Endothelial cell of umbilical vein (primary cell): ENCODE measurements around the gene BTNL9. TPM values are rescaled to one million over a fixed set of nuclear protein-coding genes. Genes with fewer than 3 reads are reported as not detected.
"Not testable (repeated sequence)": the region's sequence is repeated elsewhere in the genome, so short reads cannot be mapped to it uniquely, and the experiment has no call there.

Experiments
- BruUV-seq: library from RNA; stranded (reverse); fragments of 400-500 nt; replicated peaks from 2 replicates; lab custom pipeline; 2021; lab: Mats Ljungman, UMichigan
- CTCF ChIA-PET: fragments of 300-600, 350-600 bp; sonication (Branson Sonifier 250); formaldehyde crosslinking; loops from one replicate; lab custom pipeline; 2021; ENCODE audit warnings: antibody characterized with exemption, inconsistent platforms; lab: Charles Lee
- POLR2A ChIA-PET: fragments of 300-600, 350-600 bp; sonication (Branson Sonifier 250); formaldehyde crosslinking; loops from one replicate; lab custom pipeline; 2021; ENCODE audit warnings: antibody characterized with exemption, inconsistent platforms; lab: Charles Lee
- DNase-seq: peaks from one replicate; pipeline ENCODE4 v3.0.0-alpha.2; 2011; ENCODE audit warnings: low read depth, low spot score
- FAIRE-seq: peaks from 2 replicates; lab custom pipeline; 2011; peaks lifted over from hg19 to GRCh38; lab: Jason Lieb, UNC
- H2AFZ ChIP-seq: 2 replicates; pipeline ENCODE4 v1.6.0; 2012; ENCODE audit warnings: low read depth, low read length, control low read depth, inconsistent platforms
- H3K27ac ChIP-seq: 2 replicates; pipeline ENCODE4 v1.5.1; 2011; ENCODE audit warnings: low read depth, mild to moderate bottlenecking, control low read depth, low read length, moderate library complexity; ENCODE audit not compliant: insufficient read depth
- H3K27me3 ChIP-seq, 2 experiments: 2 replicates each; pipeline versions ENCODE4 v1.6.0 to v1.6.1; 2011; ENCODE audit warnings: low read length in 2 of 2, mixed read lengths in 1 of 2; ENCODE audit not compliant: control insufficient read depth in 2 of 2, insufficient read depth in 2 of 2
- H3K36me3 ChIP-seq, 2 experiments: 2 replicates in 1 of 2; 3 replicates in 1 of 2; pipeline ENCODE4 v1.5.1; 2011; ENCODE audit warnings: low read length in 2 of 2, mild to moderate bottlenecking in 1 of 2, moderate library complexity in 1 of 2; ENCODE audit not compliant: control insufficient read depth in 2 of 2, insufficient read depth in 2 of 2; ENCODE audit errors: extremely low read depth in 1 of 2
- H3K4me1 ChIP-seq: 3 replicates; pipeline ENCODE4 v1.5.1; 2011; ENCODE audit warnings: mild to moderate bottlenecking, low read length; ENCODE audit not compliant: control insufficient read depth, insufficient read depth; ENCODE audit errors: extremely low read depth
- H3K4me2 ChIP-seq: 2 replicates; pipeline ENCODE4 v1.6.1; 2011; ENCODE audit warnings: low read length, control low read depth, mixed read lengths; ENCODE audit not compliant: insufficient read depth
- H3K4me3 ChIP-seq, 3 experiments: fragments of 200-600 bp in 1 of 3; sonication (generic), shearing (Covaris generic) in 1 of 3; replicated peaks in 1 of 3; 2 replicates each; pipeline ENCODE4 v1.5.1; 2011 to 2016; ENCODE audit warnings: control low read depth in 3 of 3, low read length in 3 of 3, mild to moderate bottlenecking in 2 of 3, inconsistent platforms in 1 of 3, low read depth in 1 of 3, moderate library complexity in 1 of 3; ENCODE audit not compliant: insufficient read depth in 1 of 3
- H3K79me2 ChIP-seq: 2 replicates; pipeline ENCODE4 v1.6.0; 2012; ENCODE audit warnings: low read length, inconsistent platforms; ENCODE audit not compliant: control insufficient read depth, insufficient read depth
- H3K9ac ChIP-seq: replicated peaks from 2 replicates; pipeline ENCODE3; 2011; ENCODE audit warnings: low read length, control low read depth; ENCODE audit not compliant: insufficient read depth; ENCODE audit errors: extremely low read depth
- H3K9me1 ChIP-seq: replicated peaks from 3 replicates; pipeline ENCODE4 v1.6.0; 2011; ENCODE audit warnings: mild to moderate bottlenecking, low read length; ENCODE audit not compliant: control insufficient read depth, insufficient read depth; ENCODE audit errors: extremely low read depth
- H3K9me3 ChIP-seq: replicated peaks from 2 replicates; pipeline ENCODE4 v1.5.1; 2012; ENCODE audit warnings: low read length, inconsistent platforms; ENCODE audit not compliant: control insufficient read depth, insufficient read depth
- H4K20me1 ChIP-seq: replicated peaks from 2 replicates; pipeline ENCODE3; 2011; ENCODE audit warnings: mild to moderate bottlenecking, low read length; ENCODE audit not compliant: control insufficient read depth, insufficient read depth; ENCODE audit errors: extremely low read depth
- CTCF ChIP-seq, 2 donors: IDR thresholded peaks; 1 replicate in 1 of 2; 2 replicates in 1 of 2; pipeline ENCODE4 v1.5.1; 2011; ENCODE audit warnings: low read length in 2 of 2, mild to moderate bottlenecking in 2 of 2, moderate library complexity in 2 of 2, control low read depth in 1 of 2, inconsistent platforms in 1 of 2, low read depth in 1 of 2; ENCODE audit not compliant: insufficient read depth in 1 of 2; ENCODE audit errors: extremely low read depth in 1 of 2
- EZH2 ChIP-seq: IDR thresholded peaks from 2 replicates; pipeline ENCODE4 v1.6.1; 2012; ENCODE audit warnings: borderline replicate concordance, low read depth, mild to moderate bottlenecking, moderate library complexity, low read length, inconsistent platforms; ENCODE audit not compliant: severe bottlenecking
- FOS ChIP-seq: IDR thresholded peaks from 2 replicates; pipeline ENCODE4 v1.6.1; 2011; ENCODE audit warnings: mild to moderate bottlenecking, low read length, moderate library complexity, borderline replicate concordance; ENCODE audit not compliant: insufficient read depth
- GATA2 ChIP-seq: IDR thresholded peaks from 2 replicates; pipeline ENCODE4 v1.7.0; 2011; ENCODE audit warnings: low read depth, mild to moderate bottlenecking, moderate library complexity, mixed read lengths, low read length; ENCODE audit not compliant: insufficient read length, insufficient read depth
- JUN ChIP-seq: IDR thresholded peaks from 2 replicates; pipeline ENCODE4 v1.6.1; 2011; ENCODE audit warnings: borderline replicate concordance, low read depth; ENCODE audit not compliant: insufficient read length, insufficient read depth
- MYC ChIP-seq: IDR thresholded peaks from one replicate; pipeline ENCODE4 v1.6.1; 2011; ENCODE audit warnings: mild to moderate bottlenecking, low read depth, low read length
- POLR2A ChIP-seq: IDR thresholded peaks from 2 replicates; pipeline ENCODE4 v1.6.1; 2012; ENCODE audit warnings: low read depth, mild to moderate bottlenecking, control low read depth, low read length
- POLR2AphosphoS5 ChIP-seq: IDR thresholded peaks from 2 replicates; pipeline ENCODE4 v1.6.1; 2012; ENCODE audit warnings: low read depth, mild to moderate bottlenecking, control low read depth, low read length, moderate library complexity; ENCODE audit not compliant: insufficient read depth
- dilution Hi-C: fragments of 300-500 bp; cut with MboI; formaldehyde crosslinking; loops from one replicate; pipeline ENCODE4 v1.15.0; 2019; ENCODE audit warnings: low sequenced_read_pairs; ENCODE audit not compliant: extremely low pct_ligation_motif_present
- intact Hi-C: fragments of 100-400 bp; cut with micrococcal nuclease; formaldehyde crosslinking; loops from one replicate; pipeline ENCODE4 v1.10.0; 2022
- polyA plus RNA-seq, 4 experiments: library from polyadenylated mRNA; depleted of rRNA in 3 of 4; stranded (reverse) in 3 of 4; unstranded in 1 of 4; fragments of >200 nt; gene quantifications; 2 replicates each; pipeline versions ENCODE4 v1.2.1 to v1.2.3, GENCODE V29; 2011 to 2012; ENCODE audit warnings: missing spikeins in 1 of 4
- total RNA-seq: library from RNA; stranded (reverse); gene quantifications from 2 replicates; pipeline ENCODE4 v1.2.3, GENCODE V29; 2021
- TF ChIP-seq, protein P1 (sequence below): IDR thresholded peaks from 2 replicates; pipeline ENCODE4 v1.6.1; 2011; ENCODE audit not compliant: insufficient read depth, insufficient read length

The BTNL9 gene
- total and polyA plus RNA-seq, 2 donors (not counting 3 experiments of a cell fraction or from before 2014, with no cell fraction given), result 0.13 to 0.33 TPM

- H3K4me1 ChIP-seq, DNase-seq, H3K27me3 ChIP-seq, intact Hi-C loops, BruUV-seq, H3K9me1 ChIP-seq, H3K36me3 ChIP-seq, H2AFZ ChIP-seq, H3K4me2 ChIP-seq, H4K20me1 ChIP-seq, dilution Hi-C loops, H3K4me3 ChIP-seq, H3K9ac ChIP-seq, H3K79me2 ChIP-seq, H3K27ac ChIP-seq, FAIRE-seq, CTCF ChIA-PET, POLR2A ChIA-PET, H3K9me3 ChIP-seq: not testable (repeated sequence)
Observed at GRCh38 chr5:181017448-181017847, 22.6 kb upstream of the BTNL9 start.

DNA sequence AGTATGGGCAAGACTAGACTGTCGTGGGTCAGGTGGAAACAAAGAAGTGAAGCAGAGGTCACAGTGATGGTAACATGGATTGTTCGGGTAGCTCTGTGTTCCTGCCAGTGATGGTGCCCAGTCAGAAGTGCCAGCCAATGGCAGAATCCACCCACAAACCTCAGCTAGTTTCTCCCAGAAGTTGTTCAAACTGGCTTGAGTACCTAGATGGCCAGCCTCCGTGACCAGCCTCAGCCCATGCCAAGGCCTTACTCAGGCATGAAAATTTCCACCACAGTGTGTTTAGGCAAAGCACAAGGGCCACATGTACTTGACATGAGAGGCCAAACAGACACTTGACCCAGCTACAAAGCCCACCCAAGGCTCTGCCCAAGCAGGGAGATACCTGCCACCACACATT, 19.4 kb upstream of the BTNL9 start:
- POLR2A ChIA-PET, result no interaction called here
- no peaks in the 10 kb centered on the region for H3K9me3 ChIP-seq

More for the DNA sequence above, 19.4 kb upstream of the BTNL9 start:
- Histone ChIP-seq H3K27me3 (no peaks in the 10 kb centered on the region), H3K4me1 (no peaks in the 10 kb centered on the region), H3K9me1 (no peaks in the 10 kb centered on the region), H2AFZ (no peak overlapping the region), H3K36me3 (no peaks in the 10 kb centered on the region), H3K4me3 (no peak overlapping the region), H3K27ac (no peak overlapping the region), H4K20me1 (no peaks in the 10 kb centered on the region), H3K4me2 (no peak overlapping the region), H3K79me2 (no peaks in the 10 kb centered on the region), H3K9ac (no peak overlapping the region)
- dilution Hi-C loops, result no loop called here
- TF ChIP-seq CTCF (IDR thresholded peaks at IDR 0.05; ENCODE audit: extremely low read depth in 1 of 2, insufficient read depth in 1 of 2, low read depth in 1 of 2, low read length in 2 of 2), result no peak
- no peak for TF ChIP-seq GATA2
- no peak for TF ChIP-seq POLR2AphosphoS5
- no peak for TF ChIP-seq FOS
- no peak for TF ChIP-seq EZH2
- no peak for TF ChIP-seq POLR2A
- TF ChIP-seq, protein P1, sequence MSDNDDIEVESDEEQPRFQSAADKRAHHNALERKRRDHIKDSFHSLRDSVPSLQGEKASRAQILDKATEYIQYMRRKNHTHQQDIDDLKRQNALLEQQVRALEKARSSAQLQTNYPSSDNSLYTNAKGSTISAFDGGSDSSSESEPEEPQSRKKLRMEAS, result no peak
- no peak for TF ChIP-seq JUN
- TF ChIP-seq MYC, result no peak
- DNase-seq (no peak), FAIRE-seq (no peak)
- intact Hi-C loops, result no loop called here
- CTCF ChIA-PET, result no interaction called here
- BruUV-seq, result no TSS peak
